K562 (cell line): ENCODE results near the gene STX1B. TPM values are rescaled to one million over a fixed set of nuclear protein-coding genes. Genes with fewer than 3 reads are reported as not detected.

Experiments used
- ARID2 ChIP-seq: fragments of 450-650 bp; IDR thresholded peaks from 2 replicates; pipeline ENCODE4 v1.6.1; 2017; ENCODE audit warnings: antibody characterized with exemption, mild to moderate bottlenecking
- C11orf30 ChIP-seq: fragments of 450-650 bp; IDR thresholded peaks from 2 replicates; pipeline ENCODE4 v1.6.1; 2016; ENCODE audit warnings: low read depth, mild to moderate bottlenecking
- ETS2 ChIP-seq: IDR thresholded peaks from 2 replicates; pipeline ENCODE4 v1.6.1; 2016; ENCODE audit warnings: borderline replicate concordance, missing genetic modification characterization, mild to moderate bottlenecking, moderate library complexity, missing compliant biosample characterization; ENCODE audit not compliant: poor library complexity, severe bottlenecking
- FOXO4 ChIP-seq: fragments of 450-650 bp; formaldehyde crosslinking; IDR thresholded peaks from 2 replicates; pipeline ENCODE4 v1.4.0; 2020; ENCODE audit warnings: mild to moderate bottlenecking, moderate library complexity
- HINFP ChIP-seq: fragments of 450-650 bp; conservative IDR thresholded peaks from 2 replicates; pipeline ENCODE4 v1.6.1; 2016; ENCODE audit warnings: missing genetic modification characterization, low read depth, mild to moderate bottlenecking, control low read depth, missing compliant biosample characterization
- HOXB6 ChIP-seq: fragments of 250-450 bp; sonication (Bioruptor Pico); IDR thresholded peaks from 2 replicates; pipeline ENCODE4 v1.5.1; 2022; ENCODE audit warnings: mild to moderate bottlenecking, borderline replicate concordance
- KDM5B ChIP-seq: fragments of 200-600 bp; sonication (generic); IDR thresholded peaks from 2 replicates; pipeline ENCODE4 v1.6.1; 2012; ENCODE audit warnings: low read depth, mild to moderate bottlenecking, moderate library complexity, low read length, control low read depth, inconsistent platforms; ENCODE audit not compliant: insufficient replicate concordance
- LEF1 ChIP-seq: fragments of 450-650 bp; IDR thresholded peaks from 2 replicates; pipeline ENCODE4 v1.6.1; 2016; ENCODE audit warnings: mild to moderate bottlenecking
- MED1 ChIP-seq: sonication (generic); formaldehyde crosslinking; IDR thresholded peaks from 2 replicates; pipeline ENCODE4 v1.8.1; 2023; ENCODE audit warnings: missing genetic modification reagents, borderline replicate concordance
- NFYB ChIP-seq: IDR thresholded peaks from 2 replicates; pipeline ENCODE4 v1.6.1; 2011; ENCODE audit warnings: mild to moderate bottlenecking, moderate library complexity; ENCODE audit not compliant: insufficient read length; ENCODE audit errors: extremely low read depth
- POLR2AphosphoS2 ChIP-seq: IDR thresholded peaks from 2 replicates; pipeline ENCODE4 v1.6.1; 2012; ENCODE audit warnings: low read length, improper control_type of control experiment
- RBM39 ChIP-seq: fragments of 200-400 bp; formaldehyde crosslinking; optimal IDR thresholded peaks from 2 replicates; pipeline ENCODE3; 2018; ENCODE audit warnings: low read depth, low read length
- RNF219 ChIP-seq: fragments of 250-450 bp; sonication (Bioruptor Pico); IDR thresholded peaks from 2 replicates; pipeline ENCODE4 v1.5.0; 2022; ENCODE audit warnings: mild to moderate bottlenecking
- SMAD4 ChIP-seq: fragments of 250-450 bp; sonication (Bioruptor Pico); conservative IDR thresholded peaks from 2 replicates; pipeline ENCODE4 v1.8.0; 2021; ENCODE audit warnings: inconsistent platforms, mild to moderate bottlenecking, moderate library complexity
- STAG1 ChIP-seq: sonication (generic); formaldehyde crosslinking; IDR thresholded peaks from 2 replicates; pipeline ENCODE4 v1.5.0; 2020; ENCODE audit warnings: missing genetic modification reagents, borderline replicate concordance
- TAF7 ChIP-seq: fragments of 450-650 bp; IDR thresholded peaks from 2 replicates; pipeline ENCODE4 v1.6.1; 2016; ENCODE audit warnings: missing genetic modification characterization, missing compliant biosample characterization
- TEAD4 ChIP-seq, 2 experiments: sonication (generic) in 1 of 2; formaldehyde crosslinking in 1 of 2; IDR thresholded peaks; 2 replicates each; pipeline versions ENCODE4 v1.6.1 to v1.8.0; 2012 to 2022; ENCODE audit warnings: borderline replicate concordance in 1 of 2, inconsistent platforms in 1 of 2, low read length in 1 of 2, mild to moderate bottlenecking in 1 of 2, missing genetic modification reagents in 1 of 2
- ZNF41 ChIP-seq: fragments of 250-450 bp; sonication (Bioruptor Pico); conservative IDR thresholded peaks from 2 replicates; pipeline ENCODE4 v1.4.0; 2020; ENCODE audit warnings: mild to moderate bottlenecking
- ZNF511 ChIP-seq: sonication (generic); formaldehyde crosslinking; IDR thresholded peaks from 2 replicates; pipeline ENCODE4 v1.8.0; 2022; ENCODE audit warnings: mild to moderate bottlenecking, missing genetic modification reagents
- ZNF644 ChIP-seq: fragments of 200-800 bp; sonication (Bioruptor generic); IDR thresholded peaks from 2 replicates; pipeline ENCODE4 v1.6.1; 2016; ENCODE audit warnings: low read depth, missing genetic modification characterization, missing compliant biosample characterization
- polyA plus RNA-seq, 8 experiments: library from polyadenylated mRNA; depleted of rRNA in 4 of 8; stranded (reverse) in 5 of 8; unstranded in 3 of 8; fragments of >200 nt; fragmentation: Nextera tagmentation in 2 of 8; fragmentation: Illumina TruSeq in 1 of 8; extraction: Ambion mirVana in 2 of 8; extraction: Trizol in 1 of 8; gene quantifications; 2 replicates each; pipeline versions ENCODE4 v1.2.1 to v1.2.3, GENCODE V29; 2011 to 2014; ENCODE audit warnings: inconsistent platforms in 1 of 8, missing spikeins in 1 of 8
- total RNA-seq, 7 experiments: library from RNA; depleted of rRNA in 6 of 7; stranded (reverse); fragments of >200 nt in 6 of 7; fragmentation: Illumina TruSeq in 2 of 7; extraction: Trizol in 2 of 7; gene quantifications; 2 replicates each; pipeline versions ENCODE4 v1.2.1 to v1.2.3, GENCODE V29; 2011 to 2021; ENCODE audit warnings: low replicate concordance in 1 of 7
- TF ChIP-seq, protein P1 (sequence below): sonication (generic); formaldehyde crosslinking; IDR thresholded peaks from 2 replicates; pipeline ENCODE4 v1.8.1; 2023; ENCODE audit warnings: mild to moderate bottlenecking, missing genetic modification reagents

STX1B gene
- total and polyA plus RNA-seq, 9 of the 15 experiments (the other 6 are each of a cell fraction or from before 2014, with no cell fraction given): 0.07 to 2.5 (median 0.86) TPM

DNA sequence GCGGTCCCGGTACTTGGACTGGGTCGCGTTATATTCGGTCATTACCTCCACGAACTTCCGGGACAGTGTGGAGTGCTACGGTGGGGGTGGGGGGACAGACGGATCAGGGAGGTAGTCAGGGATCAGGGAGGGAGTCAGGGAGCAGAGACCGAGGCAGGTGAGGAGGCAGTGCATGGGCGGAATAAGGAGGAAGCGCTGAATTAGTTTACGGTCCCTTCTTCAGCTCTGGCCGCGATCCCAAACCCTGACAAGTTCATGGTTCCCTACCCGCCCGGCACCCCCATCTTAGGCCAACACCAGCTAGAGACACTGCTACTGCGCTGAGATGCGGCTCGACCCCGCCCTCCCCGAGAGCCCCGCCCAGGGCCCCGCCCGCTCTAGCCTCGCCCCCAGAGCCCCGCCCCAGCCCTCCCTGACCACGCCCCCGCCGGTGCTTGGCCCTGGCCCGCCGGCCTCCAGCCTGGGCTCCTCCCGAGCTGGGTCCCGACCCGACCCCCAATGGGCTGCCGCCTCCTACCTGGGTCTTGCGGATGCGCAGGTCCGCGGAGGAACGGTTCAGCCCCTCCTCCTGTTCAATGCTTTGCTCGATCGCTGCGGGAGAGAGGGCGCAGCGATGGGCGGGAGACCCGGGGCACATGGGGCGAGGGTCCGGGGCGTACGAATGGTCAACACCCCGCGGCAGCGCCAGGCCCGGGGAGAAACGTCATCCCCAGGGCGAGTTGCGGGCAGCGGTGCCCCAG lies 13.3 kb downstream of the STX1B start (continued):
- peak; percentile 67 for TF ChIP-seq KDM5B
- TF ChIP-seq ZNF511: no peak
- no peak for TF ChIP-seq NFYB
- TF ChIP-seq ZNF41: no peak
- TF ChIP-seq TEAD4 (IDR thresholded peaks at IDR 0.05; ENCODE audit: low read length): no peak
- TF ChIP-seq TEAD4 (CRISPR knock-in tag; IDR thresholded peaks at IDR 0.05; ENCODE audit: borderline replicate concordance): no peak
- 0 out of 2 replicates have a peak, but pooled peaks have one; percentile 24 for TF ChIP-seq TAF7 (tag)
- TF ChIP-seq, protein P1, sequence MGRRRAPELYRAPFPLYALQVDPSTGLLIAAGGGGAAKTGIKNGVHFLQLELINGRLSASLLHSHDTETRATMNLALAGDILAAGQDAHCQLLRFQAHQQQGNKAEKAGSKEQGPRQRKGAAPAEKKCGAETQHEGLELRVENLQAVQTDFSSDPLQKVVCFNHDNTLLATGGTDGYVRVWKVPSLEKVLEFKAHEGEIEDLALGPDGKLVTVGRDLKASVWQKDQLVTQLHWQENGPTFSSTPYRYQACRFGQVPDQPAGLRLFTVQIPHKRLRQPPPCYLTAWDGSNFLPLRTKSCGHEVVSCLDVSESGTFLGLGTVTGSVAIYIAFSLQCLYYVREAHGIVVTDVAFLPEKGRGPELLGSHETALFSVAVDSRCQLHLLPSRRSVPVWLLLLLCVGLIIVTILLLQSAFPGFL (CRISPR knock-in tag): no peak
- TF ChIP-seq ARID2: no peak
- TF ChIP-seq C11orf30: no peak
- TF ChIP-seq STAG1 (CRISPR knock-in tag): no peak
- peak; percentile 60; the same call in 1 of the 2 replicates for TF ChIP-seq POLR2AphosphoS2
- peak; percentile 22; the same call in 1 of the 2 replicates for TF ChIP-seq LEF1
- TF ChIP-seq RNF219 (CRISPR knock-in tag): no peak
- TF ChIP-seq ZNF644 (tag): no peak
- no peak for TF ChIP-seq SMAD4
- no peak for TF ChIP-seq HINFP
- no peak; the same call in 1 of the 2 replicates for TF ChIP-seq FOXO4 (CRISPR knock-in tag)
- no peak for TF ChIP-seq MED1
- TF ChIP-seq HOXB6 (CRISPR knock-in tag): no peak
- TF ChIP-seq RBM39: no peak
- no peak for TF ChIP-seq ETS2
